GM12878 (cell line): ENCODE results near the gene LIMCH1.

Experiments
- ATF2 ChIP-seq: IDR thresholded peaks from 2 replicates; pipeline ENCODE4 v1.6.1; 2012; ENCODE audit warnings: low read length, inconsistent platforms
- CTCF ChIP-seq, 3 experiments: IDR thresholded peaks in 2 of 3; conservative IDR thresholded peaks in 1 of 3; 2 replicates each; pipeline ENCODE4 v1.5.1; 2011; ENCODE audit warnings: low read depth in 3 of 3, low read length in 3 of 3, mild to moderate bottlenecking in 3 of 3, control low read depth in 2 of 3, moderate library complexity in 2 of 3, inconsistent platforms in 1 of 3, mixed read lengths in 1 of 3; ENCODE audit not compliant: control insufficient read depth in 2 of 3, insufficient read depth in 1 of 3; ENCODE audit errors: extremely low read depth in 1 of 3
- EP300 ChIP-seq, 2 experiments: fragments of 150-350 bp in 1 of 2; IDR thresholded peaks; 2 replicates each; pipeline ENCODE4 v1.6.1; 2011 to 2012; ENCODE audit warnings: low read depth in 2 of 2, low read length in 2 of 2, borderline replicate concordance in 1 of 2, improper control_type of control experiment in 1 of 2, inconsistent platforms in 1 of 2; ENCODE audit not compliant: control insufficient read depth in 1 of 2
- JUND ChIP-seq: IDR thresholded peaks from 2 replicates; pipeline ENCODE4 v1.6.1; 2012; ENCODE audit warnings: low read depth, mild to moderate bottlenecking, low read length, improper control_type of control experiment, moderate library complexity
- MLLT1 ChIP-seq: fragments of 450-650 bp; IDR thresholded peaks from 2 replicates; pipeline ENCODE4 v1.6.1; 2016; ENCODE audit warnings: mild to moderate bottlenecking
- NFIC ChIP-seq: IDR thresholded peaks from 2 replicates; pipeline ENCODE4 v1.6.1; 2012; ENCODE audit warnings: low read depth, mild to moderate bottlenecking, inconsistent platforms, low read length, moderate library complexity
- NFXL1 ChIP-seq: fragments of 450-650 bp; IDR thresholded peaks from 2 replicates; pipeline ENCODE4 v1.6.1; 2017; ENCODE audit warnings: antibody characterized with exemption, mild to moderate bottlenecking, borderline replicate concordance
- NR2F1 ChIP-seq: fragments of 450-650 bp; conservative IDR thresholded peaks from 2 replicates; pipeline ENCODE4 v1.6.1; 2017; ENCODE audit warnings: mild to moderate bottlenecking
- PML ChIP-seq: IDR thresholded peaks from 2 replicates; pipeline ENCODE4 v1.6.1; 2012; ENCODE audit warnings: low read length, inconsistent platforms
- RFX5 ChIP-seq: IDR thresholded peaks from 2 replicates; pipeline ENCODE4 v1.6.1; 2011; ENCODE audit warnings: low read depth, low read length, improper control_type of control experiment

DNA sequence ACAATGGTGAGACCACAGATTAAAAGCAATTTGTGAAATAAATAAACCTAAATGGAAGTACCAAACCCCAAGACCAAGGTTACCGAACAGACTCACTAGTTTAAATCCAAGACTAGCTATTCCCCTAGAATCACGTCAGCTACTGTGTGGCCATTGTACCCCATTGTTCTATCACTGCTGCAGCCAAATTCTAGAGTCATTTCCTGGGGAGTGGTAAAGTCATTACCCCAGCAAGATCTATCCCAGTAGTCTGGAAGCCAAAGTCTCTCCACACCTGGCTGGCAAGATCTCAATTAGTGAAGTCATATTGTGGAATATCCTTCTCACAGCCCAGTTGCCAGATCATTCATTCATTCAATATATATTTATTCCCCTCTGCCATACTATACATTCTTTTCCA is 143.1 kb downstream of the LIMCH1 start:
- TF ChIP-seq NFXL1 (no peak), JUND (no peak), EP300 (IDR thresholded peaks at IDR 0.05; ENCODE audit: borderline replicate concordance in 1 of 2, control insufficient read depth in 1 of 2, low read depth in 2 of 2, low read length in 2 of 2) (no peak), RFX5 (no peak), CTCF (IDR thresholded peaks at IDR 0.05 in 2 of 3, conservative IDR thresholded peaks at IDR 0.05 in 1 of 3; ENCODE audit: control insufficient read depth in 2 of 3, extremely low read depth in 1 of 3, insufficient read depth in 1 of 3, low read depth in 3 of 3, low read length in 3 of 3) (no peak), NFIC (no peak), MLLT1 (no peak), PML (no peak), ATF2 (no peak), NR2F1 (no peak)
